Measurements from ENCODE around the gene TSPAN4.

Gene TSPAN4

DNA sequence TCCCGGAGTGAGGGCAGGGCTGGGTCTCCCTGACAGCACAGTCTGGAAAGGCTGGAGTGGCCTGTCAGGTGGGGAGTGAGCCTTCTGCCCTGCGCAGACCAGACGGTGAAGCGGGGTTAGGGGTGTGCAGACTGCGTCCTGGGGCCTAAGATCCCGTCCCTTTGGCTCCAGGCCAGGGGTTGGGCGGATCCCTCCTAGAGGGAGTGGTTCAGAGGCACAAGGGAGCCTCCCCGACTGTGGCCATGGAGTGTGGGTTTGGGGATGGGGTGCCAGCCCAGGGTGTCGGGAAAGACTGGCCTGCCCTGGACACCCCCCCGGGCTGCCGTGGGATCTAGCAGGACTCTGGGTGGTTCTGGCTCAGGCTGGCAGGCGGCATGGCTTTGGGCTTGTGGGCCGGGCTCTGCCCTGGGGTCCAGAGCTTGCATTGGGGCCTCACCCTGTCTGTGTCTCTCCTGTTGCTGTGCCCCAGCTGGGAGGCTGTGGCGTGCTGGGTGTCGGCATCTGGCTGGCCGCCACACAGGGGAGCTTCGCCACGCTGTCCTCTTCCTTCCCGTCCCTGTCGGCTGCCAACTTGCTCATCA is 19.5 kb downstream of the TSPAN4 start:
- ATAC-seq = no peak
- TF ChIP-seq CSDC2 (CRISPR knock-in tag; IDR thresholded peaks at IDR 0.05) (no peak), ESRRG (CRISPR knock-in tag; IDR thresholded peaks at IDR 0.05) (no peak), ZFP30 (CRISPR knock-in tag; IDR thresholded peaks at IDR 0.05) (no peak), ARNTL (CRISPR knock-in tag; IDR thresholded peaks at IDR 0.05; ENCODE audit: borderline replicate concordance, low read depth) (no peak), ZFP3 (CRISPR knock-in tag; IDR thresholded peaks at IDR 0.05) (no peak), TOX (CRISPR knock-in tag; IDR thresholded peaks at IDR 0.05; ENCODE audit: borderline replicate concordance) (no peak), GLIS3 (CRISPR knock-in tag; IDR thresholded peaks at IDR 0.05) (no peak), ZNF565 (CRISPR knock-in tag; conservative IDR thresholded peaks at IDR 0.05; ENCODE audit: low read depth) (no peak), BACH2 (CRISPR knock-in tag; IDR thresholded peaks at IDR 0.05; ENCODE audit: borderline replicate concordance) (no peak), ZNF70 (CRISPR knock-in tag; IDR thresholded peaks at IDR 0.05) (no peak), ZC3H10 (CRISPR knock-in tag; IDR thresholded peaks at IDR 0.05) (no peak), ISL1 (CRISPR knock-in tag; IDR thresholded peaks at IDR 0.05) (no peak), RARB (CRISPR knock-in tag; IDR thresholded peaks at IDR 0.05) (no peak)
- TF ChIP-seq, protein P1, sequence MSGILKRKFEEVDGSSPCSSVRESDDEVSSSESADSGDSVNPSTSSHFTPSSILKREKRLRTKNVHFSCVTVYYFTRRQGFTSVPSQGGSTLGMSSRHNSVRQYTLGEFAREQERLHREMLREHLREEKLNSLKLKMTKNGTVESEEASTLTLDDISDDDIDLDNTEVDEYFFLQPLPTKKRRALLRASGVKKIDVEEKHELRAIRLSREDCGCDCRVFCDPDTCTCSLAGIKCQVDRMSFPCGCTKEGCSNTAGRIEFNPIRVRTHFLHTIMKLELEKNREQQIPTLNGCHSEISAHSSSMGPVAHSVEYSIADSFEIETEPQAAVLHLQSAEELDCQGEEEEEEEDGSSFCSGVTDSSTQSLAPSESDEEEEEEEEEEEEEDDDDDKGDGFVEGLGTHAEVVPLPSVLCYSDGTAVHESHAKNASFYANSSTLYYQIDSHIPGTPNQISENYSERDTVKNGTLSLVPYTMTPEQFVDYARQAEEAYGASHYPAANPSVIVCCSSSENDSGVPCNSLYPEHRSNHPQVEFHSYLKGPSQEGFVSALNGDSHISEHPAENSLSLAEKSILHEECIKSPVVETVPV (CRISPR knock-in tag; IDR thresholded peaks at IDR 0.05) = no peak
- TF ChIP-seq, protein P2, sequence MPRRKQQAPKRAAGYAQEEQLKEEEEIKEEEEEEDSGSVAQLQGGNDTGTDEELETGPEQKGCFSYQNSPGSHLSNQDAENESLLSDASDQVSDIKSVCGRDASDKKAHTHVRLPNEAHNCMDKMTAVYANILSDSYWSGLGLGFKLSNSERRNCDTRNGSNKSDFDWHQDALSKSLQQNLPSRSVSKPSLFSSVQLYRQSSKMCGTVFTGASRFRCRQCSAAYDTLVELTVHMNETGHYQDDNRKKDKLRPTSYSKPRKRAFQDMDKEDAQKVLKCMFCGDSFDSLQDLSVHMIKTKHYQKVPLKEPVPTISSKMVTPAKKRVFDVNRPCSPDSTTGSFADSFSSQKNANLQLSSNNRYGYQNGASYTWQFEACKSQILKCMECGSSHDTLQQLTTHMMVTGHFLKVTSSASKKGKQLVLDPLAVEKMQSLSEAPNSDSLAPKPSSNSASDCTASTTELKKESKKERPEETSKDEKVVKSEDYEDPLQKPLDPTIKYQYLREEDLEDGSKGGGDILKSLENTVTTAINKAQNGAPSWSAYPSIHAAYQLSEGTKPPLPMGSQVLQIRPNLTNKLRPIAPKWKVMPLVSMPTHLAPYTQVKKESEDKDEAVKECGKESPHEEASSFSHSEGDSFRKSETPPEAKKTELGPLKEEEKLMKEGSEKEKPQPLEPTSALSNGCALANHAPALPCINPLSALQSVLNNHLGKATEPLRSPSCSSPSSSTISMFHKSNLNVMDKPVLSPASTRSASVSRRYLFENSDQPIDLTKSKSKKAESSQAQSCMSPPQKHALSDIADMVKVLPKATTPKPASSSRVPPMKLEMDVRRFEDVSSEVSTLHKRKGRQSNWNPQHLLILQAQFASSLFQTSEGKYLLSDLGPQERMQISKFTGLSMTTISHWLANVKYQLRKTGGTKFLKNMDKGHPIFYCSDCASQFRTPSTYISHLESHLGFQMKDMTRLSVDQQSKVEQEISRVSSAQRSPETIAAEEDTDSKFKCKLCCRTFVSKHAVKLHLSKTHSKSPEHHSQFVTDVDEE (CRISPR knock-in tag; IDR thresholded peaks at IDR 0.05) = no peak
- TF ChIP-seq, protein P3, sequence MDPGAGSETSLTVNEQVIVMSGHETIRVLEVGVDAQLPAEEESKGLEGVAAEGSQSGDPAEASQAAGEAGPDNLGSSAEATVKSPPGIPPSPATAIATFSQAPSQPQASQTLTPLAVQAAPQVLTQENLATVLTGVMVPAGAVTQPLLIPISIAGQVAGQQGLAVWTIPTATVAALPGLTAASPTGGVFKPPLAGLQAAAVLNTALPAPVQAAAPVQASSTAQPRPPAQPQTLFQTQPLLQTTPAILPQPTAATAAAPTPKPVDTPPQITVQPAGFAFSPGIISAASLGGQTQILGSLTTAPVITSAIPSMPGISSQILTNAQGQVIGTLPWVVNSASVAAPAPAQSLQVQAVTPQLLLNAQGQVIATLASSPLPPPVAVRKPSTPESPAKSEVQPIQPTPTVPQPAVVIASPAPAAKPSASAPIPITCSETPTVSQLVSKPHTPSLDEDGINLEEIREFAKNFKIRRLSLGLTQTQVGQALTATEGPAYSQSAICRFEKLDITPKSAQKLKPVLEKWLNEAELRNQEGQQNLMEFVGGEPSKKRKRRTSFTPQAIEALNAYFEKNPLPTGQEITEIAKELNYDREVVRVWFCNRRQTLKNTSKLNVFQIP (CRISPR knock-in tag; IDR thresholded peaks at IDR 0.05; ENCODE audit: borderline replicate concordance, low read depth) = no peak
- TF ChIP-seq, protein P4, sequence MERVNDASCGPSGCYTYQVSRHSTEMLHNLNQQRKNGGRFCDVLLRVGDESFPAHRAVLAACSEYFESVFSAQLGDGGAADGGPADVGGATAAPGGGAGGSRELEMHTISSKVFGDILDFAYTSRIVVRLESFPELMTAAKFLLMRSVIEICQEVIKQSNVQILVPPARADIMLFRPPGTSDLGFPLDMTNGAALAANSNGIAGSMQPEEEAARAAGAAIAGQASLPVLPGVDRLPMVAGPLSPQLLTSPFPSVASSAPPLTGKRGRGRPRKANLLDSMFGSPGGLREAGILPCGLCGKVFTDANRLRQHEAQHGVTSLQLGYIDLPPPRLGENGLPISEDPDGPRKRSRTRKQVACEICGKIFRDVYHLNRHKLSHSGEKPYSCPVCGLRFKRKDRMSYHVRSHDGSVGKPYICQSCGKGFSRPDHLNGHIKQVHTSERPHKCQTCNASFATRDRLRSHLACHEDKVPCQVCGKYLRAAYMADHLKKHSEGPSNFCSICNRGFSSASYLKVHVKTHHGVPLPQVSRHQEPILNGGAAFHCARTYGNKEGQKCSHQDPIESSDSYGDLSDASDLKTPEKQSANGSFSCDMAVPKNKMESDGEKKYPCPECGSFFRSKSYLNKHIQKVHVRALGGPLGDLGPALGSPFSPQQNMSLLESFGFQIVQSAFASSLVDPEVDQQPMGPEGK (CRISPR knock-in tag; IDR thresholded peaks at IDR 0.05; ENCODE audit: borderline replicate concordance) = no peak

DNA sequence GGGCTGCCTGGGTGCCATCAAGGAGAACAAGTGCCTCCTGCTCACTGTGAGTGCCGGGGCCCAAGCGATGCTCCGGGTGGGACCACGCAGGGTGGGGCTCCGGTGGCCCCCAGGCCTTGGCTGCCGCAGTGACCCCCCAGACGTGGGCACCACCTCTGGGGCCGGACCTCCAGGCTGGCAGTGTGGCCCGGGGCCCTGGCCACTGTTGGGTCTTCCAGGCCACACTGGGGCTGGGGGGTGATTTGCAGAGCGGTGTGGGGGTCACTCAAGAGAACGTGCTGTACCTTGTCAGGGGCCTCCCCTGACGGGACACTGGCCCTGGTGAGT is 20.0 kb downstream of the TSPAN4 start:
- no peak for ATAC-seq
- TF ChIP-seq BACH2 (CRISPR knock-in tag; IDR thresholded peaks at IDR 0.05; ENCODE audit: borderline replicate concordance) (no peak), ZC3H10 (CRISPR knock-in tag; IDR thresholded peaks at IDR 0.05) (no peak), ISL1 (CRISPR knock-in tag; IDR thresholded peaks at IDR 0.05) (no peak), OSR1 (CRISPR knock-in tag; IDR thresholded peaks at IDR 0.05) (no peak), ZFP30 (CRISPR knock-in tag; IDR thresholded peaks at IDR 0.05) (no peak), ESRRG (CRISPR knock-in tag; IDR thresholded peaks at IDR 0.05) (no peak), GLIS3 (CRISPR knock-in tag; IDR thresholded peaks at IDR 0.05) (no peak), CSDC2 (CRISPR knock-in tag; IDR thresholded peaks at IDR 0.05) (no peak), RARB (CRISPR knock-in tag; IDR thresholded peaks at IDR 0.05) (no peak), ARNTL (CRISPR knock-in tag; IDR thresholded peaks at IDR 0.05; ENCODE audit: borderline replicate concordance, low read depth) (no peak), PPARA (CRISPR knock-in tag; IDR thresholded peaks at IDR 0.05; ENCODE audit: borderline replicate concordance) (no peak), ZNF565 (CRISPR knock-in tag; conservative IDR thresholded peaks at IDR 0.05; ENCODE audit: low read depth) (no peak), SNAI2 (CRISPR knock-in tag; IDR thresholded peaks at IDR 0.05) (no peak), ZNF8 (CRISPR knock-in tag; IDR thresholded peaks at IDR 0.05) (no peak), ZNF70 (CRISPR knock-in tag; IDR thresholded peaks at IDR 0.05) (no peak)
- TF ChIP-seq, protein P2 (CRISPR knock-in tag; IDR thresholded peaks at IDR 0.05) = no peak
- TF ChIP-seq, protein P5, sequence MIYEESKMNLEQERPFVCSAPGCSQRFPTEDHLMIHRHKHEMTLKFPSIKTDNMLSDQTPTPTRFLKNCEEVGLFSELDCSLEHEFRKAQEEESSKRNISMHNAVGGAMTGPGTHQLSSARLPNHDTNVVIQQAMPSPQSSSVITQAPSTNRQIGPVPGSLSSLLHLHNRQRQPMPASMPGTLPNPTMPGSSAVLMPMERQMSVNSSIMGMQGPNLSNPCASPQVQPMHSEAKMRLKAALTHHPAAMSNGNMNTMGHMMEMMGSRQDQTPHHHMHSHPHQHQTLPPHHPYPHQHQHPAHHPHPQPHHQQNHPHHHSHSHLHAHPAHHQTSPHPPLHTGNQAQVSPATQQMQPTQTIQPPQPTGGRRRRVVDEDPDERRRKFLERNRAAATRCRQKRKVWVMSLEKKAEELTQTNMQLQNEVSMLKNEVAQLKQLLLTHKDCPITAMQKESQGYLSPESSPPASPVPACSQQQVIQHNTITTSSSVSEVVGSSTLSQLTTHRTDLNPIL (CRISPR knock-in tag; IDR thresholded peaks at IDR 0.05; ENCODE audit: low read depth) = no peak
- TF ChIP-seq, protein P3 (CRISPR knock-in tag; IDR thresholded peaks at IDR 0.05; ENCODE audit: borderline replicate concordance, low read depth) = no peak
- TF ChIP-seq, protein P1 (CRISPR knock-in tag; IDR thresholded peaks at IDR 0.05) = no peak
